ENCODE results near the gene FASTKD3. TPM values are rescaled to one million over a fixed set of nuclear protein-coding genes. Genes with fewer than 3 reads are reported as not detected.

FASTKD3 gene
- total and polyA plus RNA-seq, 2 donors (not counting 1 experiment from before 2014, with no cell fraction given): 6.6 to 10.0 TPM

DNA sequence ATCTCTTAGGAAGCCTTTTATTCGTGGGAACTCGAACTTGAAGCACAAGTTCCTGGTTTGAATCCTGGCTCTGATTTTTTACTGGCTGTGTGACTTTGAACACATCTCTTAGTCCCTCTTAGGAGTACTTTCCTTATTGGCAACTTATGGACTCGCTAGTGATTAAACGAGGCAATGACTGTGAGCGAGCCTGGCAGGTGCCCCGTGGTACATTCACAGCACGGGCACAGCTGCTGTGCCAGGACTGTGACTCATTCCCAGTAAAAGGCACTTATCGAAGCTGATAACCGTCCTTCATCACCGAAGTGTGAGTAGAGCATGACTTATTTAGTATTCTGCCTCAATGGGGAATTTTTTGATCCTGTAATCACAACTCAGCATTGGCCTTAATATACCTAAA is 40.6 kb downstream of the FASTKD3 start:
- Mint-ChIP-seq H3K27ac (no peak overlapping the region), H3K27me3 (peaks cover 15% of the 10 kb centered on the region), H3K9me3 (ENCODE audit: insufficient read depth) (no peaks in the 10 kb centered on the region), H3K4me3 (no peak overlapping the region), H3K4me1 (no peaks in the 10 kb centered on the region)
- ChIA-PET CTCF (no interaction called here), POLR2A (no interaction called here)
- H3K9me3 ChIP-seq (ENCODE audit: control extremely low read depth in 1 of 3, control insufficient read depth in 2 of 3, insufficient read depth in 1 of 3, low read length in 2 of 3): no peaks in the 10 kb centered on the region
- no peak overlapping the region for H3K27ac ChIP-seq (ENCODE audit: low read length in 2 of 2)
- H3K4me1 ChIP-seq (ENCODE audit: control insufficient read depth in 2 of 2, insufficient read depth in 2 of 2, low read length in 2 of 2): no peaks in the 10 kb centered on the region
- H3K27me3 ChIP-seq (replicated peaks in 1 of 4; ENCODE audit: control extremely low read depth in 1 of 4, control insufficient read depth in 3 of 4, insufficient read depth in 4 of 4, low read length in 3 of 4): no peaks in the 10 kb centered on the region
- 84% methylated on average over 6 of the region's 10 CpGs for WGBS (ENCODE audit: insufficient coverage)
- H3K79me2 ChIP-seq (ENCODE audit: control insufficient read depth, insufficient read depth, low read length): no peaks in the 10 kb centered on the region
- intact Hi-C loops (cut with micrococcal nuclease): no loop called here
- H4K20me1 ChIP-seq (ENCODE audit: control insufficient read depth, insufficient read depth, low read length, poor library complexity, severe bottlenecking): no peaks in the 10 kb centered on the region
- ATAC-seq (ENCODE audit: low read depth) (no peak), DNase-seq (no peak)
- no peak overlapping the region for H2AFZ ChIP-seq (ENCODE audit: insufficient read depth, low read depth, low read length, poor library complexity, severe bottlenecking)
- H3K4me3 ChIP-seq (ENCODE audit: control extremely low read depth in 1 of 5, extremely low read depth in 1 of 5, insufficient read depth in 1 of 5, low read depth in 2 of 5, low read length in 4 of 5): no peak overlapping the region
- no peak for TF ChIP-seq EZH2 (IDR thresholded peaks at IDR 0.05; ENCODE audit: borderline replicate concordance, insufficient read depth, low read depth, low read length, poor library complexity, severe bottlenecking)
- TF ChIP-seq, protein P1, sequence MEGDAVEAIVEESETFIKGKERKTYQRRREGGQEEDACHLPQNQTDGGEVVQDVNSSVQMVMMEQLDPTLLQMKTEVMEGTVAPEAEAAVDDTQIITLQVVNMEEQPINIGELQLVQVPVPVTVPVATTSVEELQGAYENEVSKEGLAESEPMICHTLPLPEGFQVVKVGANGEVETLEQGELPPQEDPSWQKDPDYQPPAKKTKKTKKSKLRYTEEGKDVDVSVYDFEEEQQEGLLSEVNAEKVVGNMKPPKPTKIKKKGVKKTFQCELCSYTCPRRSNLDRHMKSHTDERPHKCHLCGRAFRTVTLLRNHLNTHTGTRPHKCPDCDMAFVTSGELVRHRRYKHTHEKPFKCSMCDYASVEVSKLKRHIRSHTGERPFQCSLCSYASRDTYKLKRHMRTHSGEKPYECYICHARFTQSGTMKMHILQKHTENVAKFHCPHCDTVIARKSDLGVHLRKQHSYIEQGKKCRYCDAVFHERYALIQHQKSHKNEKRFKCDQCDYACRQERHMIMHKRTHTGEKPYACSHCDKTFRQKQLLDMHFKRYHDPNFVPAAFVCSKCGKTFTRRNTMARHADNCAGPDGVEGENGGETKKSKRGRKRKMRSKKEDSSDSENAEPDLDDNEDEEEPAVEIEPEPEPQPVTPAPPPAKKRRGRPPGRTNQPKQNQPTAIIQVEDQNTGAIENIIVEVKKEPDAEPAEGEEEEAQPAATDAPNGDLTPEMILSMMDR (IDR thresholded peaks at IDR 0.05): no peak
- no peak overlapping the region for H3K9ac ChIP-seq (ENCODE audit: low read length)
- H3K36me3 ChIP-seq (replicated peaks in 1 of 2; ENCODE audit: control extremely low read depth in 1 of 2, control insufficient read depth in 1 of 2, extremely low read depth in 1 of 2, insufficient read depth in 2 of 2, low read length in 1 of 2): no peaks in the 10 kb centered on the region
- no peak overlapping the region for H3K4me2 ChIP-seq (replicated peaks; ENCODE audit: low read depth, low read length, poor library complexity, severe bottlenecking)

DNA sequence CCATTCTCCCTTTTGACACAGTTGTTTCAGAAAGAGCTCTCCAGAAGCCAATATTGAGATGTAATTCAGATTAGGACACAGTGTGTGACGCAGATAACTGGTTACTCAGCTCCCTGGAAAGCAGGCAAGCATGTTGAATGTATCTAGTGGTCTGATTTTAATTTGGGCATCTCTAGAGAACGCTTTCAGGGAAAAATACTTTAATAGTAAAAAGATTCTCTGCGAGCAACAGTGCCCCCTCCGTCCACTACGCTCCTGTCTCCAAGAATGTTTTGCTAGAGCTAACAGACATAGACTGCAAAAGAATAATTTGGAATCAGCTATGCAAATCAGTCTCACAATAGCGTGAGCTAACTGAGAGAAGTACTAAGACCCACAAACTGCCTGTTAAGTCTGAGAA is 41.2 kb downstream of the FASTKD3 start:
- CTCF ChIA-PET: no interaction called here

More for the DNA sequence above, 41.2 kb downstream of the FASTKD3 start:
- H3K9me3 ChIP-seq (ENCODE audit: control extremely low read depth in 1 of 3, control insufficient read depth in 2 of 3, insufficient read depth in 1 of 3, low read length in 2 of 3): no peaks in the 10 kb centered on the region
- 84% methylated on average over 5 of the region's 6 CpGs for WGBS (ENCODE audit: insufficient coverage)
- no peaks in the 10 kb centered on the region for H3K79me2 ChIP-seq (ENCODE audit: control insufficient read depth, insufficient read depth, low read length)
- Mint-ChIP-seq H3K9me3 (ENCODE audit: insufficient read depth) (no peaks in the 10 kb centered on the region), H3K27ac (no peak overlapping the region), H3K27me3 (peaks cover 22% of the 10 kb centered on the region), H3K4me1 (no peaks in the 10 kb centered on the region), H3K4me3 (no peak overlapping the region)
- H3K4me1 ChIP-seq (ENCODE audit: control insufficient read depth in 2 of 2, insufficient read depth in 2 of 2, low read length in 2 of 2): no peaks in the 10 kb centered on the region
- no peaks in the 10 kb centered on the region for H3K27me3 ChIP-seq (replicated peaks in 1 of 4; ENCODE audit: control extremely low read depth in 1 of 4, control insufficient read depth in 3 of 4, insufficient read depth in 4 of 4, low read length in 3 of 4)
- H4K20me1 ChIP-seq (ENCODE audit: control insufficient read depth, insufficient read depth, low read length, poor library complexity, severe bottlenecking): no peaks in the 10 kb centered on the region
- DNase-seq (no peak), ATAC-seq (ENCODE audit: low read depth) (no peak)
- no peaks in the 10 kb centered on the region for H3K36me3 ChIP-seq (replicated peaks in 1 of 2; ENCODE audit: control extremely low read depth in 1 of 2, control insufficient read depth in 1 of 2, extremely low read depth in 1 of 2, insufficient read depth in 2 of 2, low read length in 1 of 2)
- TF ChIP-seq, protein P1 (IDR thresholded peaks at IDR 0.05): no peak
- TF ChIP-seq EZH2 (IDR thresholded peaks at IDR 0.05; ENCODE audit: borderline replicate concordance, insufficient read depth, low read depth, low read length, poor library complexity, severe bottlenecking): no peak
- H3K27ac ChIP-seq (ENCODE audit: low read length in 2 of 2): no peak overlapping the region
- no peak overlapping the region for H3K9ac ChIP-seq (ENCODE audit: low read length)
- no peak overlapping the region for H2AFZ ChIP-seq (ENCODE audit: insufficient read depth, low read depth, low read length, poor library complexity, severe bottlenecking)
- intact Hi-C loops (cut with micrococcal nuclease): no loop called here
- POLR2A ChIA-PET: no interaction called here
- H3K4me2 ChIP-seq (replicated peaks; ENCODE audit: low read depth, low read length, poor library complexity, severe bottlenecking): no peak overlapping the region
- H3K4me3 ChIP-seq (ENCODE audit: control extremely low read depth in 1 of 5, extremely low read depth in 1 of 5, insufficient read depth in 1 of 5, low read depth in 2 of 5, low read length in 4 of 5): no peak overlapping the region
